Keratinocyte (primary cell): ENCODE data around the gene ITGA6. TPM values are rescaled to one million over a fixed set of nuclear protein-coding genes. Genes with fewer than 3 reads are reported as not detected.

Experiments used
- DNase-seq: peaks from one replicate; pipeline ENCODE4 v3.0.0-alpha.2; 2011; ENCODE audit warnings: low read depth, missing footprints, low spot score
- FAIRE-seq: peaks from 2 replicates; lab custom pipeline; 2011; peaks lifted over from hg19 to GRCh38; lab: Jason Lieb, UNC
- H2AFZ ChIP-seq: 2 replicates; pipeline ENCODE4 v1.6.0; 2012; ENCODE audit warnings: low read length, control low read depth, inconsistent platforms; ENCODE audit not compliant: control insufficient read depth
- H3K27ac ChIP-seq: 2 replicates; pipeline ENCODE4 v1.5.1; 2011; ENCODE audit warnings: low read length; ENCODE audit not compliant: control insufficient read depth, insufficient read depth
- H3K27me3 ChIP-seq: 3 replicates; pipeline ENCODE4 v1.6.0; 2011; ENCODE audit warnings: low read length; ENCODE audit not compliant: control insufficient read depth, insufficient read depth; ENCODE audit errors: extremely low read depth
- H3K36me3 ChIP-seq, 2 experiments: 2 replicates in 1 of 2; 3 replicates in 1 of 2; pipeline ENCODE4 v1.5.1; 2011; ENCODE audit warnings: low read length in 2 of 2, mild to moderate bottlenecking in 1 of 2; ENCODE audit not compliant: control insufficient read depth in 2 of 2, insufficient read depth in 2 of 2; ENCODE audit errors: extremely low read depth in 1 of 2
- H3K4me1 ChIP-seq: 3 replicates; pipeline ENCODE4 v1.5.1; 2011; ENCODE audit warnings: low read length; ENCODE audit not compliant: control insufficient read depth, insufficient read depth; ENCODE audit errors: extremely low read depth
- H3K4me2 ChIP-seq: 3 replicates; pipeline ENCODE4 v1.6.0; 2011; ENCODE audit warnings: low read depth, low read length; ENCODE audit not compliant: control insufficient read depth, insufficient read depth; ENCODE audit errors: extremely low read depth
- H3K4me3 ChIP-seq, 3 experiments: fragments of 200-600 bp in 1 of 3; sonication (generic) in 1 of 3; 2 replicates in 2 of 3; 3 replicates in 1 of 3; pipeline ENCODE4 v1.5.1; 2011 to 2016; ENCODE audit warnings: low read length in 3 of 3, mild to moderate bottlenecking in 3 of 3, control low read depth in 2 of 3, inconsistent platforms in 1 of 3, low read depth in 1 of 3, mixed read lengths in 1 of 3, mixed run types in 1 of 3, moderate library complexity in 1 of 3; ENCODE audit not compliant: control insufficient read depth in 2 of 3, insufficient read depth in 2 of 3; ENCODE audit errors: extremely low read depth in 1 of 3
- H3K79me2 ChIP-seq: 2 replicates; pipeline ENCODE4 v1.6.0; 2012; ENCODE audit warnings: low read length; ENCODE audit not compliant: control insufficient read depth, insufficient read depth
- H3K9ac ChIP-seq: 3 replicates; pipeline ENCODE4 v1.6.0; 2011; ENCODE audit warnings: low read length; ENCODE audit not compliant: control insufficient read depth, insufficient read depth; ENCODE audit errors: extremely low read depth
- H3K9me1 ChIP-seq: 3 replicates; pipeline ENCODE4 v1.6.0; 2011; ENCODE audit warnings: low read length; ENCODE audit not compliant: control insufficient read depth, insufficient read depth; ENCODE audit errors: extremely low read depth
- H3K9me3 ChIP-seq: 2 replicates; pipeline ENCODE4 v1.5.1; 2012; ENCODE audit warnings: low read depth, low read length; ENCODE audit not compliant: control insufficient read depth
- H4K20me1 ChIP-seq: 3 replicates; pipeline ENCODE4 v1.6.0; 2011; ENCODE audit warnings: low read length; ENCODE audit not compliant: control insufficient read depth, insufficient read depth; ENCODE audit errors: extremely low read depth
- EZH2 ChIP-seq: IDR thresholded peaks from one replicate; pipeline ENCODE4 v1.6.1; 2012; ENCODE audit warnings: inconsistent platforms, mild to moderate bottlenecking, low read length, moderate library complexity
- dilution Hi-C: fragments of 300-500 bp; cut with MboI; formaldehyde crosslinking; loops from one replicate; pipeline ENCODE4 v1.7.0; 2020; ENCODE audit warnings: low sequenced_read_pairs; ENCODE audit not compliant: extremely low pct_ligation_motif_present
- polyA plus RNA-seq, 5 experiments: library from polyadenylated mRNA; depleted of rRNA in 3 of 5; stranded (reverse) in 3 of 5; stranded (forward) in 1 of 5; unstranded in 1 of 5; fragments of >200 nt; gene quantifications; 1 replicate in 1 of 5; 2 replicates in 3 of 5; 3 replicates in 1 of 5; pipeline versions ENCODE4 v1.2.1 to v1.2.3, GENCODE V29; 2011 to 2012; ENCODE audit warnings: missing spikeins in 2 of 5, low read depth in 1 of 5, low replicate concordance in 1 of 5
- TF ChIP-seq, protein P1 (sequence below), 3 experiments: IDR thresholded peaks in 1 of 3; conservative IDR thresholded peaks in 1 of 3; optimal IDR thresholded peaks in 1 of 3; 2 replicates in 2 of 3; 3 replicates in 1 of 3; pipeline versions ENCODE3 to v1.5.1; 2011; ENCODE audit warnings: low read length in 3 of 3, mild to moderate bottlenecking in 3 of 3, moderate library complexity in 2 of 3, control low read depth in 1 of 3, inconsistent platforms in 1 of 3; ENCODE audit not compliant: insufficient read depth in 2 of 3; ENCODE audit errors: extremely low read depth in 1 of 3

ITGA6 gene
- polyA plus RNA-seq, 1 donor (not counting 4 experiments of a cell fraction or from before 2014, with no cell fraction given), result 441 TPM

DNA sequence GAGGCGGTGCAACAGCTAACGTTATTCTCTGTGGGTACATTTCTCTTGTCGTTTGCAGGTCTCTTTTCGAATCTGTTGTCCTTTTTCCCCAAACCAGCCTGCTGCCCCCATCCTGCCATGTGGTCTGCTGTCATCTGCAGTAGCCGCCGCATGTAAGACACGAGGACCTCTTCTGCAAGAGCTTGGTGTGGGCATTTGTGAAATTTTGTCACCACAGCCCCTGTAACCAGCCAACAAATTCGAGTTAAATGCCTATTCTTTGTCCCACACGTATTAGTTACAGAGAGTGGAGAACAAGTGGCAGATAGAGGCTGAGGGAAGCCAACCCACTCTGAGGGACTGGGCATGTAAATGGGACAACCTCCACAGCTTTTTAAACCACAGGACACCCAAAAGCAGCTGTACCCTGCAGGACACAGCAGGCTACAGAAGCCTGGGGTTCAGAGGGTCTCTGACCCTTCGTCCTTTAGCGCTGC, 35.0 kb downstream of the ITGA6 start:
- Histone ChIP-seq H3K9me3 (no peaks in the 10 kb centered on the region), H3K9me1 (peaks cover 9% of the 10 kb centered on the region), H2AFZ (no peak overlapping the region), H3K4me3 (peak overlapping the region in 1 of 3 experiments; percentile 7), H3K4me2 (peak overlapping the region; percentile 67), H3K4me1 (peaks cover 83% of the 10 kb centered on the region), H4K20me1 (peaks cover 12% of the 10 kb centered on the region), H3K9ac (peak overlapping the region; percentile 64), H3K27ac (peak overlapping the region; percentile 76), H3K36me3 (peaks cover 5 to 40% of the 10 kb centered on the region in 2 experiments), H3K79me2 (peaks cover 98% of the 10 kb centered on the region), H3K27me3 (no peaks in the 10 kb centered on the region)
- DNase-seq (no peak), FAIRE-seq (no peak)
- dilution Hi-C loops, result no loop called here
- no peak for TF ChIP-seq EZH2
- TF ChIP-seq, protein P1, sequence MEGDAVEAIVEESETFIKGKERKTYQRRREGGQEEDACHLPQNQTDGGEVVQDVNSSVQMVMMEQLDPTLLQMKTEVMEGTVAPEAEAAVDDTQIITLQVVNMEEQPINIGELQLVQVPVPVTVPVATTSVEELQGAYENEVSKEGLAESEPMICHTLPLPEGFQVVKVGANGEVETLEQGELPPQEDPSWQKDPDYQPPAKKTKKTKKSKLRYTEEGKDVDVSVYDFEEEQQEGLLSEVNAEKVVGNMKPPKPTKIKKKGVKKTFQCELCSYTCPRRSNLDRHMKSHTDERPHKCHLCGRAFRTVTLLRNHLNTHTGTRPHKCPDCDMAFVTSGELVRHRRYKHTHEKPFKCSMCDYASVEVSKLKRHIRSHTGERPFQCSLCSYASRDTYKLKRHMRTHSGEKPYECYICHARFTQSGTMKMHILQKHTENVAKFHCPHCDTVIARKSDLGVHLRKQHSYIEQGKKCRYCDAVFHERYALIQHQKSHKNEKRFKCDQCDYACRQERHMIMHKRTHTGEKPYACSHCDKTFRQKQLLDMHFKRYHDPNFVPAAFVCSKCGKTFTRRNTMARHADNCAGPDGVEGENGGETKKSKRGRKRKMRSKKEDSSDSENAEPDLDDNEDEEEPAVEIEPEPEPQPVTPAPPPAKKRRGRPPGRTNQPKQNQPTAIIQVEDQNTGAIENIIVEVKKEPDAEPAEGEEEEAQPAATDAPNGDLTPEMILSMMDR (optimal IDR thresholded peaks at IDR 0.05 in 1 of 3, IDR thresholded peaks at IDR 0.05 in 1 of 3, conservative IDR thresholded peaks at IDR 0.05 in 1 of 3; ENCODE audit: extremely low read depth in 1 of 3, insufficient read depth in 2 of 3, low read length in 3 of 3), result no peak

DNA sequence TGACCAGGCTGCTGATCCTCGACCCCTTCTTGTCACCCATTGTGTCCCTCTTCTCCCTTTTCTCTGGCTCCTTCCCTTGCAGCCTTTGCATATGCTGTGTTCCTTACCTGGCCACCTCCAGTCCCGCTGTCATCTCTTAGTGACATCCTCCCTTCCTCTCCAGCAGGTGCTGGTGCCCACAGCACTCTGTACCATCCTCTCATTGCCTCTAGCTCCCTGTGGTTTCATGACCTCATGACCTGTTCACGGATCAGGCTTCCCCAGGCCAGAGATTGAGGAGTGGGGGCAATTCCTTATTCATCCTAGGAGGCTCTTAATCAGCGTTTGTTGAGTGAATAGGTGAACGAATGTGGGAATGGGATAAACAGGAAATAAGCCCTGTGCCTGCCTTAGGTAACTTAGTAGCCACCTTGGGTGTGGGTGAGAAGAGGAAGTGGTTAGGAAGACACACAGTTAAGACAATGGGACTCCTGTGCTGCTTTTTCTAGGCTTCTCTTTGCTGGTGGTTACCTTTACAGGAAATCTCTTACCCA, 35.5 kb downstream of the ITGA6 start:
- H3K36me3 ChIP-seq, result peaks cover 5 to 36% of the 10 kb centered on the region in 2 experiments
- no peak overlapping the region for H2AFZ ChIP-seq
- DNase-seq, result no peak
- peaks cover 95% of the 10 kb centered on the region for H3K79me2 ChIP-seq
- peak; percentile 76 for FAIRE-seq
- peaks cover 78% of the 10 kb centered on the region for H3K4me1 ChIP-seq
- peak overlapping the region; percentile 67 for H3K4me2 ChIP-seq
- H3K9me3 ChIP-seq, result no peaks in the 10 kb centered on the region
- no peaks in the 10 kb centered on the region for H3K27me3 ChIP-seq
- H3K4me3 ChIP-seq, result peak overlapping the region in 1 of 3 experiments; percentile 7
- TF ChIP-seq EZH2, result no peak
- TF ChIP-seq, protein P1 (optimal IDR thresholded peaks at IDR 0.05 in 1 of 3, IDR thresholded peaks at IDR 0.05 in 1 of 3, conservative IDR thresholded peaks at IDR 0.05 in 1 of 3; ENCODE audit: extremely low read depth in 1 of 3, insufficient read depth in 2 of 3, low read length in 3 of 3), result no peak
- peak overlapping the region; percentile 76 for H3K27ac ChIP-seq
- dilution Hi-C loops, result no loop called here
- peak overlapping the region; percentile 64 for H3K9ac ChIP-seq
- H4K20me1 ChIP-seq, result peaks cover 13% of the 10 kb centered on the region
- H3K9me1 ChIP-seq, result peaks cover 9% of the 10 kb centered on the region
